H9 (cell line): ENCODE results near the gene SIPA1. TPM values are rescaled to one million over a fixed set of nuclear protein-coding genes. Genes with fewer than 3 reads are reported as not detected.

Experiments
- DNase-seq: peaks from one replicate; pipeline ENCODE4 v3.0.0-alpha.2; 2017
- H2AFZ ChIP-seq: one replicate; pipeline ENCODE4 v1.6.1; 2013; ENCODE audit warnings: mild to moderate bottlenecking, low read length, control low read depth, moderate library complexity
- H2AK5ac ChIP-seq: 2 replicates; pipeline ENCODE4 v1.6.1; 2013; ENCODE audit warnings: low read length, control low read depth, mixed read lengths; ENCODE audit not compliant: insufficient read length
- H2BK120ac ChIP-seq: one replicate; pipeline ENCODE4 v1.6.1; 2013; ENCODE audit warnings: low read depth, mild to moderate bottlenecking, low read length, control low read depth, inconsistent platforms; ENCODE audit not compliant: poor library complexity, severe bottlenecking
- H2BK12ac ChIP-seq: 2 replicates; pipeline ENCODE4 v1.6.1; 2013; ENCODE audit warnings: low read length, control low read depth, mixed read lengths, low read depth; ENCODE audit not compliant: insufficient read length
- H2BK15ac ChIP-seq: 2 replicates; pipeline ENCODE4 v1.6.1; 2013; ENCODE audit warnings: low read depth, low read length, control low read depth
- H2BK20ac ChIP-seq: one replicate; pipeline ENCODE4 v1.6.1; 2013; ENCODE audit warnings: low read depth, mild to moderate bottlenecking, low read length, control low read depth, inconsistent platforms; ENCODE audit not compliant: poor library complexity, severe bottlenecking
- H2BK5ac ChIP-seq: 2 replicates; pipeline ENCODE4 v1.6.1; 2013; ENCODE audit warnings: low read length, control low read depth, mixed read lengths; ENCODE audit not compliant: insufficient read length
- H3K14ac ChIP-seq: 2 replicates; pipeline ENCODE4 v1.6.1; 2013; ENCODE audit warnings: low read length, control low read depth; ENCODE audit not compliant: insufficient read depth
- H3K18ac ChIP-seq: 2 replicates; pipeline ENCODE4 v1.6.1; 2013; ENCODE audit warnings: low read depth, mild to moderate bottlenecking, mixed read lengths, low read length, control low read depth; ENCODE audit not compliant: insufficient read length
- H3K23ac ChIP-seq: 2 replicates; pipeline ENCODE4 v1.6.1; 2013; ENCODE audit warnings: low read length, control low read depth, mixed read lengths, low read depth; ENCODE audit not compliant: insufficient read length
- H3K23me2 ChIP-seq: 2 replicates; pipeline ENCODE4 v1.6.1; 2013; ENCODE audit warnings: low read depth, mild to moderate bottlenecking, mixed read lengths, low read length, control low read depth; ENCODE audit not compliant: insufficient read length, poor library complexity, severe bottlenecking
- H3K27ac ChIP-seq: 2 replicates; pipeline ENCODE4 v1.5.1; 2013; ENCODE audit warnings: low read length, control low read depth, mixed read lengths, low read depth; ENCODE audit not compliant: insufficient read length
- H3K27me3 ChIP-seq: 2 replicates; pipeline ENCODE4 v1.6.1; 2013; ENCODE audit warnings: low read length, control low read depth, inconsistent platforms; ENCODE audit not compliant: insufficient read depth
- H3K4ac ChIP-seq: 2 replicates; pipeline ENCODE4 v1.6.1; 2013; ENCODE audit warnings: low read depth, mild to moderate bottlenecking, control low read depth, inconsistent platforms, low read length, moderate library complexity
- H3K4me1 ChIP-seq: 2 replicates; pipeline ENCODE4 v1.6.1; 2013; ENCODE audit warnings: low read length, control low read depth, inconsistent platforms; ENCODE audit not compliant: insufficient read depth
- H3K4me2 ChIP-seq: 2 replicates; pipeline ENCODE4 v1.6.1; 2013; ENCODE audit warnings: low read length, control low read depth, mixed read lengths; ENCODE audit not compliant: insufficient read length, insufficient read depth
- H3K56ac ChIP-seq: 2 replicates; pipeline ENCODE4 v1.6.1; 2013; ENCODE audit warnings: low read depth, mild to moderate bottlenecking, mixed read lengths, low read length, control low read depth; ENCODE audit not compliant: insufficient read length
- H3K79me1 ChIP-seq: 2 replicates; pipeline ENCODE4 v1.6.1; 2013; ENCODE audit warnings: low read depth, mild to moderate bottlenecking, moderate library complexity, low read length, control low read depth, inconsistent platforms; ENCODE audit not compliant: insufficient read depth, poor library complexity, severe bottlenecking
- H3K79me2 ChIP-seq: 2 replicates; pipeline ENCODE4 v1.6.1; 2013; ENCODE audit warnings: low read length, control low read depth, inconsistent platforms; ENCODE audit not compliant: insufficient read depth
- H3K9ac ChIP-seq: 2 replicates; pipeline ENCODE4 v1.6.1; 2013; ENCODE audit warnings: low read length, control low read depth, mixed read lengths; ENCODE audit not compliant: insufficient read length; ENCODE audit errors: extremely low read depth
- H3K9me3 ChIP-seq: one replicate; pipeline ENCODE4 v1.6.1; 2013; ENCODE audit warnings: low read depth, low read length, inconsistent platforms; ENCODE audit not compliant: control insufficient read depth
- H3T11ph ChIP-seq: one replicate; pipeline ENCODE4 v1.6.1; 2013; ENCODE audit warnings: mild to moderate bottlenecking, low read length, control low read depth, inconsistent platforms
- H4K20me1 ChIP-seq: one replicate; pipeline ENCODE4 v1.6.1; 2013; ENCODE audit not compliant: control insufficient read depth, insufficient read length, insufficient read depth
- H4K5ac ChIP-seq: 2 replicates; pipeline ENCODE4 v1.6.1; 2013; ENCODE audit warnings: low read depth, mild to moderate bottlenecking, mixed read lengths, low read length, control low read depth; ENCODE audit not compliant: insufficient read length
- H4K8ac ChIP-seq: replicated peaks from 2 replicates; pipeline ENCODE4 v1.6.1; 2013; ENCODE audit warnings: low read length, control low read depth, mixed read lengths, low read depth; ENCODE audit not compliant: insufficient read length
- H4K91ac ChIP-seq: 2 replicates; pipeline ENCODE4 v1.6.1; 2013; ENCODE audit warnings: low read depth, mild to moderate bottlenecking, moderate library complexity, mixed read lengths, low read length, control low read depth; ENCODE audit not compliant: insufficient read length
- H3K27ac Mint-ChIP-seq, 3 experiments: 2 replicates in 2 of 3; 3 replicates in 1 of 3; pipeline ENCODE4 v1.8.0; 2020 to 2021; ENCODE audit warnings: mixed read lengths in 3 of 3, mild to moderate bottlenecking in 1 of 3, moderate library complexity in 1 of 3
- H3K27me3 Mint-ChIP-seq: 2 replicates; pipeline ENCODE4 v1.8.0; 2021; ENCODE audit warnings: low read depth, mild to moderate bottlenecking, moderate library complexity, mixed read lengths
- H3K36me3 Mint-ChIP-seq, 3 experiments: 2 replicates in 2 of 3; 3 replicates in 1 of 3; pipeline ENCODE4 v1.8.0; 2020 to 2021; ENCODE audit warnings: low read depth in 3 of 3, mixed read lengths in 3 of 3; ENCODE audit not compliant: insufficient read depth in 1 of 3
- H3K4me1 Mint-ChIP-seq, 2 experiments: 2 replicates each; pipeline ENCODE4 v1.8.0; 2020; ENCODE audit warnings: mixed read lengths in 2 of 2
- H3K4me3 Mint-ChIP-seq, 2 experiments: 2 replicates in 1 of 2; 3 replicates in 1 of 2; pipeline ENCODE4 v1.8.0; 2020 to 2021; ENCODE audit warnings: mild to moderate bottlenecking in 2 of 2, mixed read lengths in 2 of 2, moderate library complexity in 1 of 2
- H3K9me3 Mint-ChIP-seq, 2 experiments: 2 replicates in 1 of 2; 3 replicates in 1 of 2; pipeline ENCODE4 v1.8.0; 2020; ENCODE audit warnings: mild to moderate bottlenecking in 2 of 2, mixed read lengths in 2 of 2, moderate library complexity in 1 of 2
- CTCF ChIP-seq: fragments of 200-600 bp; sonication (generic); conservative IDR thresholded peaks from 3 replicates; pipeline ENCODE4 v1.8.0; 2021; ENCODE audit warnings: antibody characterized with exemption, mild to moderate bottlenecking
- WGBS: extraction: QIAGEN DNeasy Blood & Tissue Kit; methylation state at CpG from one replicate; pipeline ENCODE4 v1.1.7; 2013; ENCODE audit warnings: missing lambda C conversion rate, low lambda C conversion rate, mixed read lengths; ENCODE audit not compliant: insufficient read length; ENCODE audit errors: extremely low coverage; 5-methylcytosine and 5-hydroxymethylcytosine counted together
- total RNA-seq: library from RNA; stranded (reverse); gene quantifications from 2 replicates; pipeline ENCODE4 v1.2.1, GENCODE V29; 2021

SIPA1 gene
- total RNA-seq, 1 experiment from 2014 or later, result 32.0 TPM

GRCh38 chr11:65625628-65626342 is 12.1 kb upstream of the SIPA1 start:
- Histone ChIP-seq H3K14ac (no peak overlapping the region), H3K9me3 (no peaks in the 10 kb centered on the region), H3K4me2 (no peak overlapping the region), H3K23me2 (no peaks in the 10 kb centered on the region), H3K56ac (no peak overlapping the region), H2AK5ac (no peak overlapping the region), H3K79me1 (no peaks in the 10 kb centered on the region), H3K27me3 (no peaks in the 10 kb centered on the region), H3K4ac (no peak overlapping the region), H2BK15ac (no peak overlapping the region), H2BK5ac (no peak overlapping the region), H3T11ph (no peak overlapping the region), H4K20me1 (no peaks in the 10 kb centered on the region), H3K23ac (no peak overlapping the region), H3K9ac (no peak overlapping the region), H3K18ac (no peak overlapping the region), H2BK12ac (no peak overlapping the region), H4K5ac (no peak overlapping the region), H4K91ac (no peak overlapping the region), H4K8ac (no peak overlapping the region), H2BK120ac (no peak overlapping the region), H3K27ac (no peak overlapping the region), H2AFZ (no peak overlapping the region), H2BK20ac (no peak overlapping the region), H3K4me1 (no peaks in the 10 kb centered on the region), H3K79me2 (no peaks in the 10 kb centered on the region)
- WGBS, result no CpG with 5 or more reads among the region's 30 CpGs
- Mint-ChIP-seq H3K4me3 (no peak overlapping the region), H3K27me3 (no peaks in the 10 kb centered on the region), H3K27ac (peak overlapping the region in 1 of 3 experiments; percentile 89; a peak in 1 of 7 replicates), H3K4me1 (no peaks in the 10 kb centered on the region), H3K36me3 (peaks cover 19 to 81% (median 73%) of the 10 kb centered on the region in 3 experiments; a peak in 6 of 7 replicates), H3K9me3 (no peaks in the 10 kb centered on the region)
- DNase-seq, result peak; percentile 61
- peak; percentile 59 for TF ChIP-seq CTCF
